ENCODE measurements around the gene FLNB. TPM values are rescaled to one million over a fixed set of nuclear protein-coding genes. Genes with fewer than 3 reads are reported as not detected.
"Not testable (repeated sequence)": the region's sequence is repeated elsewhere in the genome, so short reads cannot be mapped to it uniquely, and the experiment has no call there.

FLNB gene
- total RNA-seq, 4 donors from 2014 or later, result 282 to 707 (median 563) TPM

- intact Hi-C loops (cut with DNase I; ENCODE audit: low total_unique reads), result loop anchor here (10.0 kb wide), 1 partner anchor 1730 kb away; no protein-coding TSS in a partner anchor
- peaks cover 27 to 75% (median 38%) of the 10 kb centered on the region in 4 donors for H3K4me1 ChIP-seq
Measured at GRCh38 chr3:58054652-58055051, 46.4 kb downstream of the FLNB start.

GRCh38 chr3:58055314-58055713 is 47.1 kb downstream of the FLNB start:
- Histone ChIP-seq H3K9me3 (no peaks in the 10 kb centered on the region), H3K36me3 (no peaks in the 10 kb centered on the region), H3K27me3 (no peaks in the 10 kb centered on the region), H3K27ac (peak overlapping the region in 3 of 4 donors; percentile 13 to 82 (median 22)), H3K4me1 (peaks cover 31 to 76% (median 44%) of the 10 kb centered on the region in 4 donors), H3K4me3 (no peak overlapping the region)
- TF ChIP-seq POLR2A (IDR thresholded peaks at IDR 0.05) (no peak), CTCF (IDR thresholded peaks at IDR 0.05) (no peak), EP300 (IDR thresholded peaks at IDR 0.05; ENCODE audit: low read depth) (no peak), POLR2AphosphoS5 (IDR thresholded peaks at IDR 0.05) (no peak)
- intact Hi-C loops (cut with DNase I; ENCODE audit: low total_unique reads), result loop anchor here (10.0 kb wide), 1 partner anchor 1731 kb away; no protein-coding TSS in a partner anchor
- in situ Hi-C loops (cut with MboI; ENCODE audit: low pct_ligation_motif_present in 1 of 4, low pct_unique_long_range_greater_than_20kb in 1 of 4, low sequenced_read_pairs in 3 of 4), result no loop called here
- no peak for DNase-seq
- 84% methylated on average over 3 to 4 of the region's 4 CpGs for WGBS, 2 donors (ENCODE audit: low coverage in 1 of 2)

More at GRCh38 chr3:58054652-58055051, 46.4 kb downstream of the FLNB start:
- Histone ChIP-seq H3K9me3 (no peaks in the 10 kb centered on the region), H3K27me3 (no peaks in the 10 kb centered on the region), H3K36me3 (no peaks in the 10 kb centered on the region), H3K4me3 (no peak overlapping the region), H3K27ac (peak overlapping the region in 3 of 4 donors; percentile 41 to 81 (median 81))
- DNase-seq, result no peak
- in situ Hi-C loops (cut with MboI; ENCODE audit: low pct_ligation_motif_present in 1 of 4, low pct_unique_long_range_greater_than_20kb in 1 of 4, low sequenced_read_pairs in 3 of 4), result no loop called here
- TF ChIP-seq POLR2AphosphoS5 (IDR thresholded peaks at IDR 0.05) (no peak), POLR2A (IDR thresholded peaks at IDR 0.05) (no peak), CTCF (IDR thresholded peaks at IDR 0.05) (no peak), EP300 (IDR thresholded peaks at IDR 0.05; ENCODE audit: low read depth) (no peak)

GRCh38 chr3:58055891-58056290 is 47.7 kb downstream of the FLNB start:
- Histone ChIP-seq H3K4me1 (peaks cover 34 to 76% (median 47%) of the 10 kb centered on the region in 4 donors), H3K27ac (peak overlapping the region in 3 of 4 donors; percentile 13 to 82 (median 82))
- in situ Hi-C loops (cut with MboI; ENCODE audit: low pct_ligation_motif_present in 1 of 4, low pct_unique_long_range_greater_than_20kb in 1 of 4, low sequenced_read_pairs in 3 of 4); H3K9me3 ChIP-seq; H3K4me3 ChIP-seq; H3K27me3 ChIP-seq; DNase-seq; H3K36me3 ChIP-seq: not testable (repeated sequence)
- intact Hi-C loops (cut with DNase I; ENCODE audit: low total_unique reads), result loop anchor here (10.0 kb wide), 1 partner anchor 1731 kb away; no protein-coding TSS in a partner anchor
- 83 to 100% methylated on average over 2 to 5 of the region's 5 CpGs for WGBS, 2 donors (ENCODE audit: low coverage in 1 of 2)

GRCh38 chr3:58058361-58059263 is 50.4 kb downstream of the FLNB start:
- H3K9me3 ChIP-seq, result no peaks in the 10 kb centered on the region
- 52 to 55% methylated on average over 6 to 8 of the region's 8 CpGs for WGBS, 2 donors (ENCODE audit: low coverage in 1 of 2)
- no peak overlapping the region for H3K4me3 ChIP-seq
- TF ChIP-seq POLR2A (IDR thresholded peaks at IDR 0.05), result no peak
- no peak for TF ChIP-seq POLR2AphosphoS5 (IDR thresholded peaks at IDR 0.05)
- TF ChIP-seq EP300 (IDR thresholded peaks at IDR 0.05; ENCODE audit: low read depth), result no peak
- TF ChIP-seq CTCF (IDR thresholded peaks at IDR 0.05), result no peak
- H3K27ac ChIP-seq, result peak overlapping the region; percentile 82
- in situ Hi-C loops (cut with MboI; ENCODE audit: low pct_ligation_motif_present in 1 of 4, low pct_unique_long_range_greater_than_20kb in 1 of 4, low sequenced_read_pairs in 3 of 4), result no loop called here
- peaks cover 32 to 76% (median 47%) of the 10 kb centered on the region in 4 donors for H3K4me1 ChIP-seq
- H3K27me3 ChIP-seq, result no peaks in the 10 kb centered on the region
- DNase-seq, result no peak
- intact Hi-C loops (cut with DNase I; ENCODE audit: low total_unique reads), result loop anchor here (10.0 kb wide), 1 partner anchor 1734 kb away; no protein-coding TSS in a partner anchor
- H3K36me3 ChIP-seq, result no peaks in the 10 kb centered on the region
